GM19463 (cell line): ENCODE results near the gene DHRSX.
"Not testable (repeated sequence)": the region's sequence is repeated elsewhere in the genome, so short reads cannot be mapped to it uniquely, and the experiment has no call there.

Source experiments
- ATAC-seq: cut with Tn5 transposase; IDR thresholded peaks from one replicate; pipeline ENCODE4 v1.9.1; 2021; ENCODE audit warnings: mild to moderate bottlenecking, moderate library complexity; ENCODE audit not compliant: unreplicated experiment

The DHRSX gene

GRCh38 chrX:2457289-2458133, 43.3 kb downstream of the DHRSX start:
- no peak for ATAC-seq

- not testable (repeated sequence) for ATAC-seq
Observed at GRCh38 chrX:2456091-2456490, 44.7 kb downstream of the DHRSX start.

- not testable (repeated sequence) for ATAC-seq
Observed at GRCh38 chrX:2454620-2455019, 46.2 kb downstream of the DHRSX start.

GRCh38 chrX:2452799-2453198, 48.0 kb downstream of the DHRSX start:
- ATAC-seq, result no peak

- no peak for ATAC-seq
Observed at GRCh38 chrX:2452317-2452784, 48.4 kb downstream of the DHRSX start.

- ATAC-seq, result no peak
Observed at GRCh38 chrX:2451501-2452316, 49.1 kb downstream of the DHRSX start.

- ATAC-seq, result no peak
Observed at GRCh38 chrX:2450681-2451080, 50.1 kb downstream of the DHRSX start.

- no peak for ATAC-seq
Observed at GRCh38 chrX:2449135-2449886, 51.5 kb downstream of the DHRSX start.

GRCh38 chrX:2447484-2447883, 53.3 kb downstream of the DHRSX start:
- no peak for ATAC-seq

- ATAC-seq, result no peak
Observed at GRCh38 chrX:2446815-2447214, 54.0 kb downstream of the DHRSX start.

- ATAC-seq, result no peak
Observed at GRCh38 chrX:2445662-2446623, 54.8 kb downstream of the DHRSX start.

- ATAC-seq, result no peak
Observed at GRCh38 chrX:2442694-2443093, 58.1 kb downstream of the DHRSX start.

GRCh38 chrX:2441466-2441865, 59.3 kb downstream of the DHRSX start:
- no peak for ATAC-seq

- no peak for ATAC-seq
Observed at GRCh38 chrX:2439613-2440012, 61.2 kb downstream of the DHRSX start.

GRCh38 chrX:2435465-2435864, 65.3 kb downstream of the DHRSX start:
- ATAC-seq, result no peak

GRCh38 chrX:2434270-2435163, 66.3 kb downstream of the DHRSX start:
- no peak for ATAC-seq

- no peak for ATAC-seq
Observed at GRCh38 chrX:2432298-2432863, 68.4 kb downstream of the DHRSX start.

GRCh38 chrX:2430265-2430825, 70.4 kb downstream of the DHRSX start:
- ATAC-seq, result no peak
